ENCODE results near the gene ITIH1.

Gene ITIH1

DNA sequence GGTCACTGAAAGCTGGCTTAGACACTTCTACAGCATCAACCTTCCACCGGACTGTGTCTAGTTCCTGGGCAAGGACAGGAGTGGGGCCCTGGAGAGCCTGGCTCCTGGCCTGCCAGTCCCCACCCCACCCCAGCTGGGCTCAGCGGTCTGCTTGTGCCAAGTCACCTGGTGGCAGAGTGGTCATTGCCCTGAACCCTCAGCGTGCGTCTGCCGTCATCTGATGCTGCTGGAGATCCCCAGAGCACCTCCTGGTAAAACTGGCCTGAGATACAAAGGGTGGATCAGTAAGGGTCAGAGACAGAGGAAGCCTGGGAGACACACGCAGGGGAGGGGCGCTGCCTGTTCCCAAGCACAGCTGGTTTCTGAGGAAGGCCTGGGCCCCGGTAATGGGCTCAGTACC is 36.4 kb downstream of the ITIH1 start:
- no peak for DNase-seq (ENCODE audit: low read depth)
- H3K4me3 ChIP-seq (ENCODE audit: control insufficient read depth, low read depth, low read length): no peak overlapping the region
- TF ChIP-seq, protein P1, sequence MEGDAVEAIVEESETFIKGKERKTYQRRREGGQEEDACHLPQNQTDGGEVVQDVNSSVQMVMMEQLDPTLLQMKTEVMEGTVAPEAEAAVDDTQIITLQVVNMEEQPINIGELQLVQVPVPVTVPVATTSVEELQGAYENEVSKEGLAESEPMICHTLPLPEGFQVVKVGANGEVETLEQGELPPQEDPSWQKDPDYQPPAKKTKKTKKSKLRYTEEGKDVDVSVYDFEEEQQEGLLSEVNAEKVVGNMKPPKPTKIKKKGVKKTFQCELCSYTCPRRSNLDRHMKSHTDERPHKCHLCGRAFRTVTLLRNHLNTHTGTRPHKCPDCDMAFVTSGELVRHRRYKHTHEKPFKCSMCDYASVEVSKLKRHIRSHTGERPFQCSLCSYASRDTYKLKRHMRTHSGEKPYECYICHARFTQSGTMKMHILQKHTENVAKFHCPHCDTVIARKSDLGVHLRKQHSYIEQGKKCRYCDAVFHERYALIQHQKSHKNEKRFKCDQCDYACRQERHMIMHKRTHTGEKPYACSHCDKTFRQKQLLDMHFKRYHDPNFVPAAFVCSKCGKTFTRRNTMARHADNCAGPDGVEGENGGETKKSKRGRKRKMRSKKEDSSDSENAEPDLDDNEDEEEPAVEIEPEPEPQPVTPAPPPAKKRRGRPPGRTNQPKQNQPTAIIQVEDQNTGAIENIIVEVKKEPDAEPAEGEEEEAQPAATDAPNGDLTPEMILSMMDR (conservative IDR thresholded peaks at IDR 0.05; ENCODE audit: control insufficient read depth, insufficient read depth, low read depth, low read length): no peak

DNA sequence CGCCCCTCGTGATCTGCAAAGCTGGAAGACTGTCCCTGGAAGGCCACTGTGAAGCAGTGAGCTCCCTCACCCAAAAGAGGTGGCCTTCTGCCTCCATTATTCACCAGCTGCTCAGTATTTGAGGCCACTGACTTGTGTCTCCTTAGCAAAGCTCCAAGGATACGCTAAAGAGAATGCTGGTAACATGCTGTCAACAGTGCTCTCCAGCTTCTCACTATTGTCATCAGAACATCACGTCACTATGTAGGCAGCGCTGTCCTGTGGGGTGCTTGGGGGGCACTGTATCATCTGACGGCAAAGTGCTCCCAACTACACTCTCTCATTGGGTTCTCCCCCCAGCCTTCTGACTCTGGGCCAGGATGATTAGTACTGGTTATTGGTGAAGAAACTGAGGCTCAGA is 38.8 kb downstream of the ITIH1 start:
- H3K4me3 ChIP-seq (ENCODE audit: control insufficient read depth, low read depth, low read length): no peak overlapping the region
- DNase-seq (ENCODE audit: low read depth): no peak
- TF ChIP-seq, protein P1 (conservative IDR thresholded peaks at IDR 0.05; ENCODE audit: control insufficient read depth, insufficient read depth, low read depth, low read length): no peak

DNA sequence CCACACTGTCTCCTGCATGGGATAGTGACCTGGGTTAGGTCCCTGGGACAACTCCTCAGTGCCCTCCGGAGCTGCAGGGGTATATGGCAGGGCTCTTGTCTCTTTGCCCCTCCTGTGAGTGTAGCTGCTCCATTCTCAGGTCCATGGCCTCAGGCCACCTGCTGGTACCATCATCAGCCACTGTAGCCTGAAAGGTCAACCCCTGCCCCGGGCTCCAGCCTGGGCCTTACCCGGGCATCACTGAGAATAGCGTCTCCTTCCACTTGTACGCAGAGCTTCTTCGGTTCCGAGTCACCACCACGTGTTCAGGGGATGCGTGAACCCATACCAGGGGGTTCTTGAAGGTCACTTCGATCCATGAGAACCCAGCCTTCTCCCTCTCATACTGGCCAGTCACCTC is 39.3 kb downstream of the ITIH1 start:
- no peak for DNase-seq (ENCODE audit: low read depth)
- no peak overlapping the region for H3K4me3 ChIP-seq (ENCODE audit: control insufficient read depth, low read depth, low read length)
- TF ChIP-seq, protein P1 (conservative IDR thresholded peaks at IDR 0.05; ENCODE audit: control insufficient read depth, insufficient read depth, low read depth, low read length): no peak

DNA sequence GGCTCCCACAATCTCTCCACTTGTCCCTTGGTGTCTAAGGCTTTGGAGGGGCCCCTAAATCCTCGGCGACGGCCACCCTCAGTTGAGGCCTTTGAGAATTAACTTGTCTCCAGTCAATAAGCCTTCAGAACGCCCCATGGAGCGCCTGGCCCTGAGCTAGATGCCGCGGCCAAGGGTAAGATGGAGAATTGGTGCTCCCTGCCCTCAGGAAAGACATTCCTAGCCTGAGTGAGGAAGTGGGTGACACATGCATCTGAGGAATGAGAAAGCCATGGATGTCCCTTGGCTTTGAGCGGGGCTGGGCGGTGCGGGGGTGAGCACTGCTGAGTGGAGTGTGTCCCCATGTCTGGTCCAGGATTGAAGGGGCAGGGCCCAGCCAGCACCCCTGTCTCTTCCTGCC is 39.8 kb downstream of the ITIH1 start:
- TF ChIP-seq, protein P1 (conservative IDR thresholded peaks at IDR 0.05; ENCODE audit: control insufficient read depth, insufficient read depth, low read depth, low read length): no peak
- no peak overlapping the region for H3K4me3 ChIP-seq (ENCODE audit: control insufficient read depth, low read depth, low read length)
- DNase-seq (ENCODE audit: low read depth): no peak

DNA sequence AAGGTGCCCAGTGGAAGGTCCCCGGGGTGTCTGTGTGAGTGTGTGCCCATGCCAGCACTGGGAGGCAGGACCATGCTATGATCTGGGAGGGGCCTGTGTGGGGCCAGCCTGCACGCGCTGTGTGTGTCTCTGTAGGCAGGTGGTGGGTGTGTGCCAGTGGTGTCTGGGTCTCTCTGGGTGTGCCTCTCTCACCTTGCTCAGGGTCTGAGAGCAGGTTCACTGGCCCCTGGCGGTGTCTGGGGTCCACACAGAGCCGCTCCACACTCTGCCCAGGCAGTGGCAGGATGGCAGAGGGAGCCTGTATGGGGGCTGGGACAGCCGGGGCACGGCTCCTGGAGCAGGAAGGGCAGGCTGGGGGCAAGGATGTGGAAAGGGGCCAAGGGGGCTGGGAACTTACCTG is 40.5 kb downstream of the ITIH1 start:
- DNase-seq (ENCODE audit: low read depth): no peak
- TF ChIP-seq, protein P1 (conservative IDR thresholded peaks at IDR 0.05; ENCODE audit: control insufficient read depth, insufficient read depth, low read depth, low read length): no peak
- H3K4me3 ChIP-seq (ENCODE audit: control insufficient read depth, low read depth, low read length): no peak overlapping the region

DNA sequence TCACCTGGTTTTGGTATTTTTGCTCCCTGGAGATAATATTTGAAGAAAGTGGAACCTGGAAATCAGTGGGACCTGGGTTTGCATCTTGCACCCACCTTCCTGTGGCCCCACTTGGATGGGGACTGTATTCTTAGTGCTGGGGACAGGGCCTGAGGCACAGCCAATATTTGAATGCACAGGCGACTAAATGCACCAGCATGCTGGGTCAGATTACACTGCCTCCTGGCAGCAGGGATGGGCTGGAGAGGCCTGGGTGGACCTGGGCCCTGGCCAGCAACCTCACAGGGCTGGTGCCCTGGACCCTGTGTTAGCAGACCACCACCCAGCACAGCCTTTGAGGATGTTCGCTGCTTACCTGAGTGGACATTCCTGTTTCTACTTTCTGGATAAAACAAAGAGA is 42.5 kb downstream of the ITIH1 start:
- DNase-seq (ENCODE audit: low read depth): no peak
- no peak overlapping the region for H3K4me3 ChIP-seq (ENCODE audit: control insufficient read depth, low read depth, low read length)
- TF ChIP-seq, protein P1 (conservative IDR thresholded peaks at IDR 0.05; ENCODE audit: control insufficient read depth, insufficient read depth, low read depth, low read length): no peak

DNA sequence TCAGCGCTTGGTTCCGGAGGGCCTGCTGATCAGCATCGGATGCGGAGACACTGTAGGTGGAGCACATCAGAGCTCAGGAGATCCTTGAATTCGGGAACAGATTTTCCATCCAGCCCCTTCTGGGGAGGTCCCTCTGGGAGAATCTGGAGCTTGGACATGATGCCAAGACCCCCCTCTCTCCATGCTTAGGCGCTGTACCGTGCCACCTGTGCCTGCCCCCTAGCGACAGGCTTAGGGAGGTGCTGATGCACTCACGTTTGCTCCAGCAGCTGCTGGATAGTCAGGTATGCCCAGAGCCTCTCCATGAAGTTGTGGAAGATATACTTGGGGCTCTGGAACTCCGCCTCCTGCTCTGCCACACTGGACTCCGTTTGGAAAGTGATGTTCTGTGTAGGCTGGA is 43.3 kb downstream of the ITIH1 start:
- no peak overlapping the region for H3K4me3 ChIP-seq (ENCODE audit: control insufficient read depth, low read depth, low read length)
- TF ChIP-seq, protein P1 (conservative IDR thresholded peaks at IDR 0.05; ENCODE audit: control insufficient read depth, insufficient read depth, low read depth, low read length): peak; percentile 63
- DNase-seq (ENCODE audit: low read depth): peak; percentile 12
